PC-9 (cell line): Measurements from ENCODE around the gene PTGES3L. TPM values are rescaled to one million over a fixed set of nuclear protein-coding genes. Genes with fewer than 3 reads are reported as not detected.

Source experiments
- BruUV-seq: library from RNA; stranded (reverse); fragments of 400-500 nt; replicated peaks from 2 replicates; lab custom pipeline; 2021; lab: Mats Ljungman, UMichigan
- CTCF ChIA-PET: fragments of 300-600 bp; sonication (Branson Sonifier 250); formaldehyde crosslinking; loops from one replicate; lab custom pipeline; 2022; ENCODE audit warnings: antibody characterized with exemption; lab: Charles Lee
- POLR2A ChIA-PET: fragments of 300-600 bp; sonication (Branson Sonifier 250); formaldehyde crosslinking; loops from one replicate; lab custom pipeline; 2022; ENCODE audit warnings: antibody characterized with exemption; ENCODE audit not compliant: unreplicated experiment; lab: Charles Lee
- DNase-seq, 2 experiments: peaks; one replicate each; pipeline versions ENCODE4 v3.0.0 to v3.0.0-alpha.2; 2015 to 2022; ENCODE audit warnings: mixed read lengths in 1 of 2
- H2AFZ ChIP-seq: fragments of 200-600 bp; sonication (generic); 2 replicates; pipeline ENCODE4 v1.8.1; 2017; ENCODE audit warnings: antibody characterized with exemption
- H3F3A ChIP-seq: fragments of 200-600 bp; sonication (generic); 2 replicates; pipeline ENCODE4 v1.8.1; 2017; ENCODE audit warnings: antibody characterized with exemption, mild to moderate bottlenecking, low read depth; ENCODE audit not compliant: insufficient read depth
- H3K27ac ChIP-seq: fragments of 200-600 bp; sonication (generic); 2 replicates; pipeline ENCODE4 v1.6.1; 2016; ENCODE audit warnings: mixed run types
- H3K27me3 ChIP-seq: fragments of 200-600 bp; sonication (generic); 2 replicates; pipeline ENCODE4 v1.6.1; 2016; ENCODE audit warnings: low read depth, mixed run types; ENCODE audit not compliant: insufficient read depth
- H3K36me3 ChIP-seq: fragments of 200-600 bp; sonication (generic); 2 replicates; pipeline ENCODE4 v1.6.1; 2016; ENCODE audit warnings: low read depth, mixed run types
- H3K4me1 ChIP-seq: fragments of 200-600 bp; sonication (generic); replicated peaks from 2 replicates; pipeline ENCODE4 v1.6.1; 2016; ENCODE audit warnings: mixed run types; ENCODE audit not compliant: insufficient read depth
- H3K4me2 ChIP-seq: fragments of 200-600 bp; sonication (generic); 2 replicates; pipeline ENCODE4 v1.6.1; 2017; ENCODE audit warnings: mixed run types
- H3K4me3 ChIP-seq: fragments of 200-600 bp; sonication (generic); 2 replicates; pipeline ENCODE4 v1.6.1; 2016; ENCODE audit warnings: mixed run types
- H3K79me2 ChIP-seq: fragments of 200-600 bp; sonication (generic); 2 replicates; pipeline ENCODE4 v1.6.1; 2017; ENCODE audit warnings: low read depth, mixed run types
- H3K9me2 ChIP-seq: fragments of 200-600 bp; sonication (generic); 2 replicates; pipeline ENCODE4 v1.8.1; 2017; ENCODE audit warnings: mild to moderate bottlenecking; ENCODE audit not compliant: insufficient read depth
- H3K9me3 ChIP-seq: fragments of 200-600 bp; sonication (generic); 2 replicates; pipeline ENCODE4 v1.8.1; 2016; ENCODE audit warnings: low read depth; ENCODE audit not compliant: insufficient read depth
- H4K20me1 ChIP-seq: fragments of 200-600 bp; sonication (generic); 2 replicates; pipeline ENCODE4 v1.8.1; 2017; ENCODE audit not compliant: insufficient read depth
- CTCF ChIP-seq: fragments of 200-600 bp; sonication (generic); conservative IDR thresholded peaks from 2 replicates; pipeline ENCODE4 v1.6.1; 2017; ENCODE audit warnings: mixed run types, antibody characterized with exemption, mild to moderate bottlenecking, moderate library complexity
- EZH2 ChIP-seq: fragments of 200-600 bp; sonication (generic); IDR thresholded peaks from 2 replicates; pipeline ENCODE4 v1.8.0; 2017; ENCODE audit warnings: antibody characterized with exemption, low read depth
- intact Hi-C: fragments of 100-400 bp; cut with micrococcal nuclease; formaldehyde crosslinking; loops from one replicate; pipeline ENCODE4 v1.10.0; 2022; ENCODE audit not compliant: unreplicated experiment
- total RNA-seq: library from RNA; stranded (reverse); gene quantifications from 2 replicates; pipeline ENCODE4 v1.2.3, GENCODE V29; 2021

PTGES3L gene
- total RNA-seq, 1 experiment from 2014 or later, result 0.70 TPM

GRCh38 chr17:42999003-42999525 lies 19.2 kb upstream of the PTGES3L start:
- peaks cover 44% of the 10 kb centered on the region for H3K36me3 ChIP-seq
- H2AFZ ChIP-seq, result peak overlapping the region; percentile 62; the same call in 1 of the 2 replicates
- no peaks in the 10 kb centered on the region for H3K27me3 ChIP-seq
- H3K27ac ChIP-seq, result peak overlapping the region; percentile 97
- TF ChIP-seq CTCF, result no peak
- TF ChIP-seq EZH2, result no peak
- intact Hi-C loops, result no loop called here
- peaks cover 34% of the 10 kb centered on the region for H3K79me2 ChIP-seq
- POLR2A ChIA-PET, result interaction anchor here (0.7 to 1.2 kb wide), 2 partner anchors 12 to 34 kb away, joined by 3 to 8 read pairs; no protein-coding TSS in a partner anchor
- H3K4me3 ChIP-seq, result peak overlapping the region; percentile 91
- no TSS peak for BruUV-seq
- peaks cover 33% of the 10 kb centered on the region for H3K4me1 ChIP-seq
- no peak for DNase-seq
- peaks cover 65% of the 10 kb centered on the region for H3F3A ChIP-seq
- CTCF ChIA-PET, result no interaction called here
- no peaks in the 10 kb centered on the region for H3K9me3 ChIP-seq
- H4K20me1 ChIP-seq, result peaks cover 25% of the 10 kb centered on the region
- peak overlapping the region; percentile 100 for H3K4me2 ChIP-seq
- no peaks in the 10 kb centered on the region for H3K9me2 ChIP-seq

- no peak for TF ChIP-seq EZH2
- TF ChIP-seq CTCF, result peak; percentile 85
- intact Hi-C loops, result loop anchor here (1.0 kb wide), 1 partner anchor 155 kb away; no protein-coding TSS in a partner anchor
- Histone ChIP-seq H3K27ac (peak within 1 kb of the TSS; percentile 97), H3K9me3 (no peaks in the 10 kb centered on the region), H3K27me3 (no peaks in the 10 kb centered on the region), H3K79me2 (peaks cover 34% of the 10 kb centered on the region), H3K4me3 (peak within 1 kb of the TSS; percentile 91), H3K9me2 (no peaks in the 10 kb centered on the region), H3K4me2 (peak within 1 kb of the TSS; percentile 100), H2AFZ (peak within 1 kb of the TSS; percentile 62), H3K36me3 (peaks cover 42% of the 10 kb centered on the region), H3F3A (peaks cover 61% of the 10 kb centered on the region), H4K20me1 (peaks cover 20% of the 10 kb centered on the region), H3K4me1 (peaks cover 33% of the 10 kb centered on the region)
- peak; percentile 93 to 99 for DNase-seq
- CTCF ChIA-PET, result interaction anchor here (0.6 to 0.7 kb wide), 3 partner anchors 39 to 1215 kb away, joined by 3 to 5 read pairs (median 5); partner anchors contain the start of gene BECN1
- POLR2A ChIA-PET, result interaction anchor here (0.5 to 1.2 kb wide), 15 partner anchors 13 to 1589 kb away, joined by 3 to 25 read pairs (median 5); partner anchors contain the start of genes AARSD1 and BECN1
- BruUV-seq, result TSS peak; percentile 65
These were observed 18.4 kb upstream of the PTGES3L start, which contains the start of gene RPL27 for GRCh38 chr17:42997984-42998938. Gene RPL27, plus strand, starts transcription at chr17:42998419. Its CDS starts 332 bp downstream, at chr17:42998751.
